ENCODE data around the gene XPR1.

XPR1 gene

DNA sequence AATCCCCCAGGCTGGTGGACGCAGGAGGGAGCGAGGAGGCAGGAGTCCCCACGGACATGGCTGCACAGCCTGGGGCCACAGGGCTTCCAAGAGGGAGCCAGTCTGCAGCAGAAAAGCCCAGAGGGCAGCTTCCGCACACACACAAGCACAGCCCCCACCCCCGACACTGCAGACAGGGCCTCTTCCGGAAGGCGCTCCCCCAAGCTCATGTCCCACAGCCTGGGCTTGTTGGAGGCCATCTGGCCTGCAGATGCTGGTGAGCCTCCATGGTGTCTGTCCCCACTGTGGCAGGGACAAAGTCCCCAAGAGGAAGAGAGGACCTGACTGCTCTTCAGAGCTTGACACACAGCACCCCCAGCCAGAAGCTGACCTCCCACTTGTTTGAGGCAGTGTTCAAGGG is 267.4 kb downstream of the XPR1 start:
- H3K27ac ChIP-seq (ENCODE audit: low read depth, low read length), result no peak overlapping the region
- no peak overlapping the region for H3K9ac ChIP-seq (ENCODE audit: low read length)
- no peaks in the 10 kb centered on the region for H3K27me3 ChIP-seq (ENCODE audit: control insufficient read depth in 1 of 2, insufficient read depth in 2 of 2, low read length in 2 of 2)
- no peak overlapping the region for H3K4me3 ChIP-seq (ENCODE audit: low read depth in 1 of 2, low read length in 2 of 2)
- H3K9me3 ChIP-seq (ENCODE audit: low read length), result no peaks in the 10 kb centered on the region
- no peaks in the 10 kb centered on the region for H3K36me3 ChIP-seq (ENCODE audit: insufficient read depth, low read length)
- no peaks in the 10 kb centered on the region for H3K4me1 ChIP-seq (ENCODE audit: insufficient read depth, low read length)

DNA sequence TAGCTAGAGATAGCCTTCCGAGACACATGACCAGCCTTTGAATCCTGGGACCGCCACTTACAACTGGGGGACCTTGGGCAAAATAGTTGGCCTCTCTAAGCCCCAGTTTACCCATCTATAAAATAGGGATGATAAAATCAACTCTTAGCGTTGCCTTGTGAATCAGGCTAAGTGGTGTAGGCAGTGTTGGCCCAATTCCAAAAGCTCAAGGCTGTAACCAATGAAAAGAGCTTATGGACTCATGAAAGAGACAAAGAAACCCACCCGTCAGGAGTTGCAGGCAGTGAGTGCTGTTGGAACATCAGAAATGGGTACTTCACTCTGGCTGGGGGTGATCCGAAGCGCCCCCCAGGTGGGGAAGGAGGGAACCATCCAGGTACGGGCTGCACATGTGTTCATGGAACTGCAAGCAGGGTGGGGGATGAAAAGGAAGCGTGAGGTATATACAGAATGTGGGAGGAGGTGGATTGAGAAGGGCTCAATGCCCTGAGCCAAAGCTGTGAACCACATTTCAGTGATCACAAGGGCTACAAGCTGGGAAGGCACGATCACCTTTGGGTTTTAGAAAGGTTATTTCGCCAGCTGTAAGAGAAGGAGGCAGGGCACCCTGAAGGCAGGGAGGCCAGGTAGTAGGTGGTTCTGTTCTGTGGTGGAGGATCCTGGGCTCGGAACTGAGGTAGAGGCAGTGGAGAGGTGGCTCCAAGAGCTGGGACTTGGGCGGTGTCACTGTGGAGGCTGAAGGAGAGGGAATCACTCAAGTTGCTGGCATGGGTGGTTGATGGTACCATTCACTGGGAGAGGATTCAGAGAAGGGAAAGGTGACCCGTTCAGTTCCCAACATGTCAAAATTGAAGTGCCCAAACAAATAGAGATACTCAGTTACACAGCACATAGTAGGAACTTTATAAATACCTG is 269.5 kb downstream of the XPR1 start:
- no peak overlapping the region for H3K27ac ChIP-seq (ENCODE audit: low read depth, low read length)
- no peaks in the 10 kb centered on the region for H3K4me1 ChIP-seq (ENCODE audit: insufficient read depth, low read length)
- no peaks in the 10 kb centered on the region for H3K9me3 ChIP-seq (ENCODE audit: low read length)
- no peak overlapping the region for H3K4me3 ChIP-seq (ENCODE audit: low read depth in 1 of 2, low read length in 2 of 2)
- no peak overlapping the region for H3K9ac ChIP-seq (ENCODE audit: low read length)
- H3K27me3 ChIP-seq (ENCODE audit: control insufficient read depth in 1 of 2, insufficient read depth in 2 of 2, low read length in 2 of 2), result no peaks in the 10 kb centered on the region
- H3K36me3 ChIP-seq (ENCODE audit: insufficient read depth, low read length), result no peaks in the 10 kb centered on the region

DNA sequence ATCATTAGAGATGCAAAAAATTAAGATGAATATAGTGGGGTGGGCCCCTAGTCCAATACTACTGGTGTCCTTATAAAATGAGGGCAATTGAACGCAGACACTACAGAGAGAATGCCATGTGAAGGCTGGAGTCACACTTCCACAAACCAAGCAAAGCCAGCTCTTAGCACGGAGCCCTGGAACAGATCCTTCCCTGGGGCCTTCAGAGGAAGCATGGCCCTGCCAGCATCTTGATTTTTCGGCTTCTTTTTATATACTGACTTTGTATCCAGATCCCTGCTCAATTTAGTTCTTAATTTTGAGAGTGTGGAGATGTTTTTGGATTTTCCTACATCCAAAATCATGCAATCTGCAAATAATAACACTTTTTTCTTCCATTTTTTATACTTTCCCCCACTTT is 270.7 kb downstream of the XPR1 start:
- no peaks in the 10 kb centered on the region for H3K4me1 ChIP-seq (ENCODE audit: insufficient read depth, low read length)
- H3K36me3 ChIP-seq (ENCODE audit: insufficient read depth, low read length), result no peaks in the 10 kb centered on the region
- no peaks in the 10 kb centered on the region for H3K27me3 ChIP-seq (ENCODE audit: control insufficient read depth in 1 of 2, insufficient read depth in 2 of 2, low read length in 2 of 2)

DNA sequence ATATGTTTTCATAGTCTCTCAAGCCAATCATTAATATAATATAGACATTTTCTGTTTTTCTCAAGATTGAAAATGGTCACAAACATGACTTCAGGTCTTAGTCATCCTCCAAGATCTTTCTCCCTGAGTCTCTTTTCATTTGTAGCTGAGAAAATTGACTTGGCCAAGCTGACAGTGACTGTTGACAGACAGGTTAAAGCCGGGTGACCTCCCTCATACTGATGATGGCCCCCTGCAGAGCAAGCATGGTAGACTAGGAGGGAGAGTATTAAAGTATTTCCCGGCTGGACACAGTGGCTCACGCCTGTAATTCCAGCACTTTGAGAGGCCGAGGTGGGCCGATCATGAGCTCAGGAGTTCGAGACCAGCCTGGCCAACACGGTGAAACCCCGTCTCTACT is 274.1 kb downstream of the XPR1 start:
- Histone ChIP-seq H3K36me3 (ENCODE audit: insufficient read depth, low read length) (peaks cover 3% of the 10 kb centered on the region), H3K27ac (ENCODE audit: low read depth, low read length) (no peak overlapping the region), H3K9ac (ENCODE audit: low read length) (no peak overlapping the region), H3K9me3 (ENCODE audit: low read length) (no peaks in the 10 kb centered on the region), H3K27me3 (ENCODE audit: control insufficient read depth in 1 of 2, insufficient read depth in 2 of 2, low read length in 2 of 2) (no peaks in the 10 kb centered on the region), H3K4me1 (ENCODE audit: insufficient read depth, low read length) (peaks cover 5% of the 10 kb centered on the region), H3K4me3 (ENCODE audit: low read depth in 1 of 2, low read length in 2 of 2) (no peak overlapping the region)

More for the DNA sequence above, 270.7 kb downstream of the XPR1 start:
- no peak overlapping the region for H3K9ac ChIP-seq (ENCODE audit: low read length)
- no peaks in the 10 kb centered on the region for H3K9me3 ChIP-seq (ENCODE audit: low read length)
- no peak overlapping the region for H3K27ac ChIP-seq (ENCODE audit: low read depth, low read length)
- no peak overlapping the region for H3K4me3 ChIP-seq (ENCODE audit: low read depth in 1 of 2, low read length in 2 of 2)

DNA sequence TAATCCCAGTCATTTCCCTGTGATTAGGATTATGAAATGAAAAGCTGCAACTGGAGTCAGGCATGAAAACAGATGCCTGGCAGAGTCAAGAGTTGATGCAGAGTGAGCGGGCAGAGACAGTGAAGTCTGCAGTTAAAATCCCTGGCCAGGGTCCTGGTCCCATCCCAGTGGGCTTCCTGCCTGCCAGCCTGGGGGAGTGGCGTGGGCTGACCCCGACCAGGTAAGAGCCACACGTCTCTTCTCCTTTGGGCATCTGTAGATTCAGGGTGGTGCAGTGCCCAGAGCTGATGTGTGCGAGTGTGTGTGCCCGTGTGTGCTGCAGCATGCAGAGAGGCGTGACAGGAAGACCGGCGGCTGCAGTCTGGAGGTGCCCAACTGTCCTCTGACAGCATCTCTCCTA is 274.7 kb downstream of the XPR1 start:
- H3K27ac ChIP-seq (ENCODE audit: low read depth, low read length), result no peak overlapping the region
- H3K36me3 ChIP-seq (ENCODE audit: insufficient read depth, low read length), result peaks cover 3% of the 10 kb centered on the region
- no peak overlapping the region for H3K9ac ChIP-seq (ENCODE audit: low read length)
- H3K4me3 ChIP-seq (ENCODE audit: low read depth in 1 of 2, low read length in 2 of 2), result no peak overlapping the region
- H3K9me3 ChIP-seq (ENCODE audit: low read length), result no peaks in the 10 kb centered on the region
- peaks cover 10% of the 10 kb centered on the region for H3K4me1 ChIP-seq (ENCODE audit: insufficient read depth, low read length)
- H3K27me3 ChIP-seq (ENCODE audit: control insufficient read depth in 1 of 2, insufficient read depth in 2 of 2, low read length in 2 of 2), result no peaks in the 10 kb centered on the region

DNA sequence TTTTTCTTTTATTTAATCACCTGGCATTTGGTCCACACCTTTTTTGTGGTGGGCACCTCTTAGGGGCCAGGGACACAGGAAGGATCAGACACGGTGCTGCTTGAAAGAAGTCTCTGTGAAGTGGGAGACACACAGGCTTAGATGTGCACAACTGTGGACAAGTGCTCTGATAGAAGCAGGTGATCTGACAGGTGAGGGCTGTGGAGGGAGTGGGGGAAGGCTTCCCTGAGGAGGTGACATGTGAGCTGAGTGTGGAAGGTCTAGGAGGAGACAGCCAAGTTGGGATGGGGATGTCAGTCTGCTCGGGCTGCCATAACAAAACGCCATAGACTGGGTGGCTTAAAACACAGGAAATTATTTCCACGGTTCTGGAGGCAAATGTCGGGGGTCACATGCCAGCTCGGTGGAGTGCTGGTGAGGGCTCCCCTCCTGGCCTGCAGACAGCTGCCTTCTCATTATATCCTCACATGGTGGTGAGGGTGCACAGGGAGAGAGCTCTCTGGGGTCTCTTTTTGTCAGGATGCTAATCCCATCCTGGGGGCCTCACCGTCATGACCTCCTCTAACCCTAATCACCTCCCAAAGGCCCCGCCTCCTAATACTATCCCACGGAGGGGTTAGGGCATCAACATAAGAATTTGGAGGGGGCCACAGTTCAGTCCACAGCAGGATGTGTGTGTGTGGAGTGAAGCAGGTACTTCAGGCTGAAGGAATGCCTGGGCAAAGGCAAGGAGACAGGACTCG is 275.7 kb downstream of the XPR1 start:
- H3K9me3 ChIP-seq (ENCODE audit: low read length), result no peaks in the 10 kb centered on the region
- no peak overlapping the region for H3K9ac ChIP-seq (ENCODE audit: low read length)
- peaks cover 13% of the 10 kb centered on the region for H3K4me1 ChIP-seq (ENCODE audit: insufficient read depth, low read length)
- H3K4me3 ChIP-seq (ENCODE audit: low read depth in 1 of 2, low read length in 2 of 2), result no peak overlapping the region
- no peak overlapping the region for H3K27ac ChIP-seq (ENCODE audit: low read depth, low read length)
- no peaks in the 10 kb centered on the region for H3K27me3 ChIP-seq (ENCODE audit: control insufficient read depth in 1 of 2, insufficient read depth in 2 of 2, low read length in 2 of 2)
- H3K36me3 ChIP-seq (ENCODE audit: insufficient read depth, low read length), result peaks cover 3% of the 10 kb centered on the region

DNA sequence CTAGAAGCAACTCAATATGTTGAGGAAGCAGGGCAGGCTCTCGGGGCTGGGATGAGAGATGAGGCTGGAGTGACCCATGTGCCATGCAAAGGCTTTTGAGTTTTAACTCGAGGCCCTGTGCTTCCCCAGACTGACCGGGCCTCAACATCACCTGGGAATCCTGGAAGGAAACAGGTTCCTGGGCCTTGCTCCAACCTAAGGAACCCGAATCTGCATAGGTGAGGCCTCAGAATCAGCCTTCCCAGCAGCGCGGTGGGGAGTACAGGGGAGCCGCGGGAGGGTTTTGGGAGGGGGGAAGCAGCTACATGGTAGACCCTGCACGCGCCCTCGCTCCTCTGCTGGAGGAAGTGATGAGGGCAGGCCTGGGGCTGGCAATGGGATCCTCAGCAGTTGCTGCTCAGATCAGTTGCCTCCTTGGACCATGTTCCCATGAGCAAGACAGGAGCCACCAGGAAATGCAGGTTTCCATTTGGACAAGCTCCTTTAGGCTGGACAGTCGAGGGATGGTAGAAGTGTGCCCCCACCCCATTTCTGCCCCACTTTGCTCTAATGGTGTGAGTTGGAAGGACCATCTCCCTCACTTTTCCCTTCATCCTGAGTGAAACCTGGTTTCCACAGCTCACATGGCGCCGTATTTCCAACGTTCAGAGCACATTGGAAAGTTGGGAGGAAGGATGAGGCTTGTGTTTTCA is 276.4 kb downstream of the XPR1 start:
- Histone ChIP-seq H3K27me3 (ENCODE audit: control insufficient read depth in 1 of 2, insufficient read depth in 2 of 2, low read length in 2 of 2) (no peaks in the 10 kb centered on the region), H3K27ac (ENCODE audit: low read depth, low read length) (no peak overlapping the region), H3K4me3 (ENCODE audit: low read depth in 1 of 2, low read length in 2 of 2) (no peak overlapping the region), H3K36me3 (ENCODE audit: insufficient read depth, low read length) (peaks cover 3% of the 10 kb centered on the region), H3K9ac (ENCODE audit: low read length) (no peak overlapping the region), H3K4me1 (ENCODE audit: insufficient read depth, low read length) (peaks cover 13% of the 10 kb centered on the region), H3K9me3 (ENCODE audit: low read length) (no peaks in the 10 kb centered on the region)

DNA sequence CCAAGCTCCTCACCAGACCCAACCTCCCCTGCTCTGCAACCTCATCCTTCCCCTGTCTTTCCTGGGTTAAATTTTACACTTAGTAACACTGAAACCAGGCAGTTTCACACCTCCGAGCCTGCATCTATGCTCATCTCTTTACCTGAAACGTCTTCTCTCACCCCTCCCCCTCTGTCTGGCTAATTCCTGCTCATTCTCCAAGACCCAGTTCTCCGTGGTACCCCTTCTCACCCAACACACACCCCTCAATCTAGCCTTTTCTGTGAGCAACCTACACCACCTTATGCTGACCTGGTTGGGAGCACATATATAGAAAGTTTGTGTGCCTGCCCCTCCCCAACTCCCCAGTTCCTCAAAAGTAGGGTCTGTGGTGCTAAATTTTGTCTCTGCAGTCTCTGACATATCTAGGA is 277.2 kb downstream of the XPR1 start:
- Histone ChIP-seq H3K9me3 (ENCODE audit: low read length) (no peaks in the 10 kb centered on the region), H3K27me3 (ENCODE audit: control insufficient read depth in 1 of 2, insufficient read depth in 2 of 2, low read length in 2 of 2) (no peaks in the 10 kb centered on the region), H3K9ac (ENCODE audit: low read length) (no peak overlapping the region), H3K4me1 (ENCODE audit: insufficient read depth, low read length) (peaks cover 13% of the 10 kb centered on the region), H3K36me3 (ENCODE audit: insufficient read depth, low read length) (peaks cover 3% of the 10 kb centered on the region), H3K27ac (ENCODE audit: low read depth, low read length) (no peak overlapping the region), H3K4me3 (ENCODE audit: low read depth in 1 of 2, low read length in 2 of 2) (no peak overlapping the region)

DNA sequence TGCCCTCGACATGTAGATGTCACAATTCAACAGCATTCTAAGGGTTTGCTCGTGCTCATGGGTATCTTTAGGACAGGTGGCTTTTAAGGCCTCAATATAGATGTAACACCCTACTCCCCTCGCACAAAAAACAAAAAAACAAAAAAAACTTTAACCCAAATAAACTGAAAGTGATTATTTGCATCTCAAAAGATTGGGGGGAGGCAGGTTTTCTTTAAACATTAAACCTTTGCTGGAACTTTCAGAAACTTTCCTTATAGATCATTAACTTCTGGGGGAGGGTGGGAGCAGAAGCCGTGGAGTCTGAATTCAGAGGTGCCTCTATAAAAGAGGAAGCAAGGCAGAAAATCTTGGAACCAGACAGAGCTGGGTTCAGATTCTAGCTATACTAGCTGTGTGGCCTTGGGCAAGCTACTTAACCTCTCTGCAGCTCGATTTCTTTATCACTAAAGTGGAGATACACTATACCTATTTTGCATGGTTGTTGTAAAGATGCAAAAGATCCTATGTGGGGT is 277.7 kb downstream of the XPR1 start:
- H3K27me3 ChIP-seq (ENCODE audit: control insufficient read depth in 1 of 2, insufficient read depth in 2 of 2, low read length in 2 of 2), result no peaks in the 10 kb centered on the region
- peaks cover 3% of the 10 kb centered on the region for H3K36me3 ChIP-seq (ENCODE audit: insufficient read depth, low read length)
- no peak overlapping the region for H3K4me3 ChIP-seq (ENCODE audit: low read depth in 1 of 2, low read length in 2 of 2)
- no peaks in the 10 kb centered on the region for H3K9me3 ChIP-seq (ENCODE audit: low read length)
- no peak overlapping the region for H3K27ac ChIP-seq (ENCODE audit: low read depth, low read length)
- H3K4me1 ChIP-seq (ENCODE audit: insufficient read depth, low read length), result peaks cover 13% of the 10 kb centered on the region
- H3K9ac ChIP-seq (ENCODE audit: low read length), result no peak overlapping the region

DNA sequence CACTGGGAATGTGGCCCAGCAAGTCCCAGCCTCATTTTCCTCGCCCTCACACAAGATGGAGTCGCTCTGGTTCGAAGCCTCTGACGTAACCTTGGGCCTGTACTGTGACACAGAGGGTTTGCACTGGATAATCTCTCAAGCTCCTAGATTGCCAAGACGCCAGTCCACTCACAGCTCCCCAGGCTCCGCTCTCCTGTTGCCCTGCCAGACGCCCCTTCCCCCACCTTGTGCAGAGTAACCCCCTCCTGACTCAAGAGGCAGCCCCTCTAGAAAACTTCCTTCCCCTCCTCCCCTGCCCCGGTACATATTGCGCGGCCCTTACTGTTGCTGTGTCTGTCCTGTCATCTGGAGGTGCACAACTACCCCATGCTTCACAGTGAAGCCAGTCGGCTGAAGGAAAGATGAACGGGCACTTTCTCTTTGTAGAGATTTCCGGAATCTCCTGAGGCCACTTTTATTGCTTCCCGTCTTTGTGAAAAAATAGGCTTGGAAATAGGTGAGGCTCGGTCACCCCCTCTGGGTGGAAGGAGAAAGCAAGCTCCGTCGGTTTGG is 279.9 kb downstream of the XPR1 start:
- Histone ChIP-seq H3K4me3 (ENCODE audit: low read depth in 1 of 2, low read length in 2 of 2) (peak overlapping the region; percentile 54 to 67), H3K9ac (ENCODE audit: low read length) (peak overlapping the region; percentile 71), H3K27me3 (ENCODE audit: control insufficient read depth in 1 of 2, insufficient read depth in 2 of 2, low read length in 2 of 2) (no peaks in the 10 kb centered on the region), H3K9me3 (ENCODE audit: low read length) (no peaks in the 10 kb centered on the region), H3K36me3 (ENCODE audit: insufficient read depth, low read length) (peaks cover 8% of the 10 kb centered on the region), H3K4me1 (ENCODE audit: insufficient read depth, low read length) (peaks cover 13% of the 10 kb centered on the region), H3K27ac (ENCODE audit: low read depth, low read length) (peak overlapping the region; percentile 93)
